Common myeloid progenitor, CD34-positive (primary cell): ENCODE data around the gene AKAP13.
"Not testable (repeated sequence)": the region's sequence is repeated elsewhere in the genome, so short reads cannot be mapped to it uniquely, and the experiment has no call there.

Experiments used
- CTCF ChIA-PET: fragments of 350-600 bp; sonication (Branson Sonifier 250); formaldehyde crosslinking; loops from one replicate; lab custom pipeline; 2021; ENCODE audit warnings: antibody characterized with exemption; lab: Charles Lee
- POLR2A ChIA-PET: fragments of 350-600 bp; sonication (Branson Sonifier 250); formaldehyde crosslinking; loops from one replicate; lab custom pipeline; 2021; ENCODE audit warnings: antibody characterized with exemption; lab: Charles Lee
- DNase-seq, 3 donors: peaks; one replicate each; pipeline versions ENCODE4 v3.0.0 to v3.0.0-alpha.2; 2013
- H3K27ac ChIP-seq, 2 experiments: 1 replicate in 1 of 2; 2 replicates in 1 of 2; pipeline ENCODE4 v1.7.0; 2013; ENCODE audit warnings: inconsistent platforms in 2 of 2, low read length in 2 of 2, mild to moderate bottlenecking in 2 of 2, low read depth in 1 of 2, moderate library complexity in 1 of 2; ENCODE audit not compliant: severe bottlenecking in 2 of 2, insufficient read depth in 1 of 2, poor library complexity in 1 of 2
- H3K27me3 ChIP-seq, 5 experiments: replicated peaks in 2 of 5; 1 replicate in 3 of 5; 2 replicates in 2 of 5; pipeline versions ENCODE4 v1.6.1 to v1.7.0; 2013; ENCODE audit warnings: low read length in 4 of 5, mild to moderate bottlenecking in 2 of 5, moderate library complexity in 2 of 5, inconsistent platforms in 1 of 5; ENCODE audit not compliant: insufficient read depth in 5 of 5, control insufficient read depth in 4 of 5
- H3K36me3 ChIP-seq, 4 experiments: 1 replicate in 2 of 4; 2 replicates in 2 of 4; pipeline versions ENCODE4 v1.6.1 to v1.7.0; 2013; ENCODE audit warnings: low read length in 3 of 4, control low read depth in 1 of 4, mild to moderate bottlenecking in 1 of 4; ENCODE audit not compliant: control insufficient read depth in 4 of 4, insufficient read depth in 4 of 4
- H3K4me1 ChIP-seq, 4 experiments: 1 replicate in 3 of 4; 2 replicates in 1 of 4; pipeline versions ENCODE4 v1.6.1 to v1.7.1; 2013; ENCODE audit warnings: low read length in 3 of 4, mild to moderate bottlenecking in 3 of 4, control low read depth in 1 of 4, inconsistent platforms in 1 of 4, moderate library complexity in 1 of 4; ENCODE audit not compliant: control insufficient read depth in 4 of 4, insufficient read depth in 4 of 4; ENCODE audit errors: control extremely low read depth in 1 of 4
- H3K4me3 ChIP-seq, 7 experiments: 1 replicate in 4 of 7; 2 replicates in 3 of 7; pipeline versions ENCODE4 v1.5.1 to v1.7.0; 2013; ENCODE audit warnings: mild to moderate bottlenecking in 7 of 7, low read length in 6 of 7, moderate library complexity in 6 of 7, inconsistent platforms in 2 of 7, low read depth in 2 of 7, control low read depth in 1 of 7; ENCODE audit not compliant: insufficient read depth in 4 of 7, control insufficient read depth in 1 of 7; ENCODE audit errors: extremely low read depth in 1 of 7
- H3K9me3 ChIP-seq, 5 experiments: 1 replicate in 4 of 5; 2 replicates in 1 of 5; pipeline versions ENCODE4 v1.6.1 to v1.7.1; 2013; ENCODE audit warnings: low read length in 4 of 5, mild to moderate bottlenecking in 2 of 5, inconsistent platforms in 1 of 5, low read depth in 1 of 5, moderate library complexity in 1 of 5; ENCODE audit not compliant: control insufficient read depth in 4 of 5, insufficient read depth in 2 of 5; ENCODE audit errors: control extremely low read depth in 1 of 5
- WGBS: methylation state at CpG from one replicate; pipeline ENCODE4 v1.1.5; 2013; ENCODE audit not compliant: insufficient coverage; 5-methylcytosine and 5-hydroxymethylcytosine counted together

Gene AKAP13

GRCh38 chr15:85344241-85344640, 36.2 kb upstream of the AKAP13 start:
- POLR2A ChIA-PET, H3K36me3 ChIP-seq, H3K4me1 ChIP-seq, H3K27me3 ChIP-seq, DNase-seq, CTCF ChIA-PET, H3K9me3 ChIP-seq, H3K27ac ChIP-seq, H3K4me3 ChIP-seq: not testable (repeated sequence)
- WGBS: no CpG with 5 or more reads among the region's 1 CpG

- H3K36me3 ChIP-seq, DNase-seq, H3K9me3 ChIP-seq, H3K27me3 ChIP-seq, CTCF ChIA-PET, H3K4me3 ChIP-seq, POLR2A ChIA-PET, H3K4me1 ChIP-seq, H3K27ac ChIP-seq: not testable (repeated sequence)
- WGBS: 98% methylated on average over 5 of the region's 6 CpGs
Observed at GRCh38 chr15:85344653-85345114, 35.7 kb upstream of the AKAP13 start.

DNA sequence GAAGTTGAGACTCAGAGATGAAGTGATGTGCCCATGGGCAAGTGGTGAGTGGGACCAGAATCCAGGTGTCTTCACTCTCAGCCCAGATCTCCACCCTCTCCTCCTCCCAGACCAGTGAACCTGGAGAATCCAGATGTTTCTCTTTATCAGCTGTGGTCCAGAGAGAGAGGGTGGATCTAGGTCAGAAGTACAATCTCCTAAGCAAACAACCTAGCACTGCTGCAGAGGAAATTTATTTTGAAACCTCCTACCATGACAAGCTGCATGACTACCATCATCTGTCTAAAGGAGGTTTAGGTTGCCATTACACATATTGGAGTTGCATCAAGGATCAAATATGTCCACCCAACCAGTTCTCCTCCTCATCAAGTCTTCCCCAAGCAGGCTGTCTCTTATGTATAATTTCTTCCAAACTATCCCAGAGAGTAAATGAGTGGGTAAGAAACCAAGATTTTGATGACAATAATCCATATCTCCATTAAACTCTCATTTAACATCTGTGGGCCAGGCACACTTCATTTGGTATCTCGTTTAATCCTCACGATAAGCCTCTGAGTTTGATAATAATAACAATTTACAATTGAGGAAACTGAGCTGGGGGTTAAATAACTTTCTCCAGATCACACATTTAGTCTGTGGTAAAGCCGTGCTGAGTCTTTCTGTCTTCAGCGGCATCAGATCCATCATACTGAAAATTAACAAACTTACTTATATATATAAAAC, 35.0 kb upstream of the AKAP13 start:
- H3K4me1 ChIP-seq, H3K4me3 ChIP-seq, H3K9me3 ChIP-seq, CTCF ChIA-PET, H3K27me3 ChIP-seq, H3K36me3 ChIP-seq, H3K27ac ChIP-seq, DNase-seq, POLR2A ChIA-PET: not testable (repeated sequence)
- WGBS: no CpG with 5 or more reads among the region's 4 CpGs

- POLR2A ChIA-PET, H3K4me1 ChIP-seq, DNase-seq, H3K9me3 ChIP-seq, H3K27ac ChIP-seq, H3K4me3 ChIP-seq, CTCF ChIA-PET, H3K27me3 ChIP-seq, H3K36me3 ChIP-seq: not testable (repeated sequence)
- 100% methylated on average over 1 of the region's 1 CpG for WGBS
Observed at GRCh38 chr15:85346462-85347084, 33.8 kb upstream of the AKAP13 start.

- DNase-seq, H3K27me3 ChIP-seq, H3K4me3 ChIP-seq, H3K4me1 ChIP-seq, CTCF ChIA-PET, H3K9me3 ChIP-seq, H3K27ac ChIP-seq, H3K36me3 ChIP-seq, POLR2A ChIA-PET: not testable (repeated sequence)
- WGBS: no CpG with 5 or more reads among the region's 5 CpGs
Observed at GRCh38 chr15:85347264-85348047, 32.9 kb upstream of the AKAP13 start.

GRCh38 chr15:85348048-85348766, 32.2 kb upstream of the AKAP13 start:
- H3K36me3 ChIP-seq, POLR2A ChIA-PET, H3K4me3 ChIP-seq, CTCF ChIA-PET, H3K27me3 ChIP-seq, DNase-seq, H3K4me1 ChIP-seq, H3K27ac ChIP-seq, H3K9me3 ChIP-seq: not testable (repeated sequence)
- 81% methylated on average over 3 of the region's 8 CpGs for WGBS
